Mucosa of gallbladder (tissue), 1 donor: ENCODE data around the gene TUBB8B. TPM values are rescaled to one million over a fixed set of nuclear protein-coding genes. Genes with fewer than 3 reads are reported as not detected.
"Not testable (repeated sequence)": the region's sequence is repeated elsewhere in the genome, so short reads cannot be mapped to it uniquely, and the experiment has no call there.

ENCODE experiments used
- DNase-seq: peaks from one replicate; pipeline ENCODE4 v3.0.0-alpha.2; 2020; ENCODE audit warnings: low spot score
- total RNA-seq: library from RNA; stranded (reverse); gene quantifications from one replicate; pipeline ENCODE4 v1.2.1, GENCODE V29; 2021
- donor health status: DM: no; HTN: no; CAD: no.

TUBB8B gene
- total RNA-seq, result not detected

DNA sequence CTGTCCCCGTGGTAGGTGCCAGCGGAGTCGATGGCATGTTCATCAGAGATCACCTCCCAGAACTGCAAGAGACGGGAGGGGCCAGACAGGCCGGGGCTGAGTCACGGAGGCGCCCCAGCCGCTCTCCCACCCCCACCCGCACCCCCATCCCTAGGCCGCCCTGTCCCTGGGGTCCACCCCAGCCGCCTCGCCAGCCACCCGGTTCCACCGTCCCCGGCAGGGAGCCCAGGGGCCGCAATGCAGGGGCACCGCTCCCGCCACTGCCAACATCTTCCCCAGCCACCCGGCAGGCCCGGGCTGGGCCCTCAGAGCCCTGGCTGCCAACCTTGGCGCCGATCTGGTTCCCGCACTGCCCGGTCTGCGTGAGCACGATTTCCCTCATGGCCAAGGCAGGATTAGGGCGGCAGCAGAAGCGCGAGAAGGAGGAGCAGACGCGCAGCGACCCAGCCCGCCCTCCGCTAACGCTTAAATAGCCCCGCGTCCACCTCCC is at the start of gene TUBB8B:
Gene TUBB8B (minus strand): TSS at position 440 of the 490 bp plus-strand sequence. CDS start 58 bp downstream, at position 382.
- DNase-seq, result not testable (repeated sequence)

DNA sequence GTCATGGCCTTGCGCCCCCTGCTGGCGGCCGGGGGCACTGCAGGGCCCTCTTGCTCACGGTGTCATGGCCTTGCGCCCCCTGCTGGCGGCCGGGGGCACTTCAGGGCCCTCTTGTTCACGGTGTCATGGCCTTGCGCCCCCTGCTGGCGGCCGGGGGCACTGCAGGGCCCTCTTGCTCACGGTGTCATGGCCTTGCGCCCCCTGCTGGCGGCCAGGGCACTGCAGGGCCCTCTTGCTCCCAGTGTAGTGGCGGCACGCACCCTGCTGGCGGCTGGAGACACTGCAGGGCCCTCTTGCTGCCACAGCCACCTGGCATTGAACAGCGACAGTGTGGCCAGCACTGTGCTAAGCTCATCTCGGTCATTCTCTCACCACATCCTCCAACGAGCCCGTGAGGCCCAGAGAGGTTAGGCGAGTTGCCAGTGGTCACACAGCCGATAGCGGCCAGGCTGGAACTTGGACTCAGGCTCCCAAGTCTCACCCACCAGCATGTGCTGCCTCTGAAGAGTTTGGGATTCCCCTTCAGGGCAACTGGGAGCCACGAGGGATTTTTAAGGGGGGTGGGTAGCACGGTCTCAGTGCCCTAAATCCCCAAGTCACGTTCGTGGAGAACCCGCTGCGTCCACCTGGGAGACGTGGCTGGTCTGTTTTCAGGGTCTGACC is 48.0 kb upstream of the TUBB8B start:
- not testable (repeated sequence) for DNase-seq

DNA sequence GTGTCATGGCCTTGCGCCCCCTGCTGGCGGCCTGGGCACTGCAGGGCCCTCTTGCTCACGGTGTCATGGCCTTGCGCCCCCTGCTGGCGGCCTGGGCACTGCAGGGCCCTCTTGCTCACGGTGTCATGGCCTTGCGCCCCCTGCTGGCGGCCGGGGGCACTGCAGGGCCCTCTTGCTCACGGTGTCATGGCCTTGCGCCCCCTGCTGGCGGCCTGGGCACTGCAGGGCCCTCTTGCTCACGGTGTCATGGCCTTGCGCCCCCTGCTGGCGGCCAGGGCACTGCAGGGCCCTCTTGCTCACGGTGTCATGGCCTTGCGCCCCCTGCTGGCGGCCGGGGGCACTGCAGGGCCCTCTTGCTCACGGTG is 47.3 kb upstream of the TUBB8B start:
- not testable (repeated sequence) for DNase-seq

DNA sequence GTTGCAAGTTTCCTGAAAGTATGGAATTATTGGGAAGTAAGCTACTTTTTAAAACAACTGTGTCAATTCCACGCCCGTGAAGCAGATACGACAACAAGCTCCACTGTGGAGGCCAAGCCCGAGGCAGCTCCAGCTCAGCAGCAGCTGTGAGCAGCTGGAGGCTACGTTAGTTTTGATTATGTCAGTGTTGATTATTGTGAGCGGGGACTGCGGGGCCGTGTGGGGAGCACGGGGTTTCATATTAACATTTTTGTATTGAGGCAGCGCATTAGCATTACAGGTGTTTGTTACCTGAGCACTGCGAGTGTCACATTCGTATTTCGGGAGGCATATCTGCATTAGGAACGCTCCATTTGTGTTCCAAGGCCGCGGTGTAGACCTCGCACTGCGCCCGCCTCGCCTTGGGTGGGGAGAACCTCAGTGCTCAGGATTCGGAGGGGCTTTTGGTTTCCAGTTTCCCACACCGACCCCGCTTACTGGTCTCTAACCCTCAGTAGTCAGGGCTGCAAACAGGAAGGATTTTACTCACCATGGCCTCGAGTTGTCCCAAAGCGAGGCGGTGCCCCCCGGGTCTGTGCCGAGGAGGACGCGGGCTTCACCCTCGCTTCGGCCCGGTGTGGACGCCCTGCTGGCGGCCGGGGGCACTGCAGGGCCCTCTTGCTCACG is 46.8 kb upstream of the TUBB8B start:
- DNase-seq, result not testable (repeated sequence)

DNA sequence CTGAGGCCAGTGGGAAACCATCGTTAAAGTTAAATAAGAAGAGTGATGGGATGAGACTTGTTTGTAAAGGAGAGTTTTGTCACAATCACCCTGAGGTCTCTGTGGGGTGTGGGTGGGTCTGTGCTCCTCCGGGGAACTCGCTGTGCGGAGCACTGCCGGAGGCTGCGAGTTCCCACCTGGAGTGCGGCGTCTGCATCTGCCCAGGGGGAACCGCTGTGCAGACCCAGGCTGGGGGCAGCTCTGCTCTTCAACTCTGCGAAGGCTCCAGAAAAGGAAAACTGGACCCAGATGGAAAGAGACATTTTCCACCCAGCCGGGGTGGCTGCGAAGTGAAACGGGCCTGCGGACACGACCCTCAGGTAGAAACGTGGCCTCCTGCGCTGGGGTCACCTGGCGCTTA is 46.2 kb upstream of the TUBB8B start:
- not testable (repeated sequence) for DNase-seq

DNA sequence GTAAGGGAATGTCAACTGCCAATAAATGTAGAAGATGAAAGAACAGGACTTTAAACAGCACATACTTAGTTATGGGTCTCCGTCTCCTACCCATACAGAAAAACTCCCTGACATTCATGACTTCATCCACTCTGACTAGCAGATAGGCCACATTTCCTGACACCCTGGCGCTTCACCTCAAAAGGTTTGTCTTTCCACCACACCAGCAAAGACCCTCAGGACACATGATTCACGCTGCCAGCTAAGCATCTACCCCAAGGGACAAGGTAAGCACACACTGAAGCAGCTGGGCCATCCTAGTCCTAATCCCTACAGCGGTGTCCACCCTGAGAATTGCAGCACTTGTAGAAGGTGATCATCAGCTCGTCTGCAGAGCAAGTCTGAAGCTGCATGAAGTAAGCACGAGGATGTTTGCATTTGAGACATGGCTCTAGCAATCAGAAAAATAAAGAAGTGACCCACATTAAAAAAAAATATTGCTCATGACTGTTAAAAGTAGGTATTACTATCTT is 44.5 kb upstream of the TUBB8B start:
- not testable (repeated sequence) for DNase-seq

DNA sequence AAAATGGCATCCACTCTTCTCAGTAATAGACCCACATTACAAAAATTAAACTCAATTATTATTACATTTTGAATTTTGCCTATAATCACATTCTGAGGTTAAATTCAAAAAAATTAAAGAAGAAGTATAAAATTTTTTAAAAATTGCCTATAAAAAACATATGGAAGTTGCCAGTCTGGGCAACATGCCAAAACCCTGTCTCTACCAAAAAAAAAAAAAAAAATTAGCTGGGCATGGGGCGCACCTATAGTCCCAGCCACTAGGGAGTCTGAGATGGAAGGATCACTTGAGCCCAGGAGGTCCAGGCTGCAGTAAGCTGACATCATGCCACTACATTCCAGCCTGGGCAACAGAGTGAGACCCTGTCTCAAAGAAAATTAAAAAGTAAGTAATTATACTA is 42.1 kb upstream of the TUBB8B start:
- not testable (repeated sequence) for DNase-seq

DNA sequence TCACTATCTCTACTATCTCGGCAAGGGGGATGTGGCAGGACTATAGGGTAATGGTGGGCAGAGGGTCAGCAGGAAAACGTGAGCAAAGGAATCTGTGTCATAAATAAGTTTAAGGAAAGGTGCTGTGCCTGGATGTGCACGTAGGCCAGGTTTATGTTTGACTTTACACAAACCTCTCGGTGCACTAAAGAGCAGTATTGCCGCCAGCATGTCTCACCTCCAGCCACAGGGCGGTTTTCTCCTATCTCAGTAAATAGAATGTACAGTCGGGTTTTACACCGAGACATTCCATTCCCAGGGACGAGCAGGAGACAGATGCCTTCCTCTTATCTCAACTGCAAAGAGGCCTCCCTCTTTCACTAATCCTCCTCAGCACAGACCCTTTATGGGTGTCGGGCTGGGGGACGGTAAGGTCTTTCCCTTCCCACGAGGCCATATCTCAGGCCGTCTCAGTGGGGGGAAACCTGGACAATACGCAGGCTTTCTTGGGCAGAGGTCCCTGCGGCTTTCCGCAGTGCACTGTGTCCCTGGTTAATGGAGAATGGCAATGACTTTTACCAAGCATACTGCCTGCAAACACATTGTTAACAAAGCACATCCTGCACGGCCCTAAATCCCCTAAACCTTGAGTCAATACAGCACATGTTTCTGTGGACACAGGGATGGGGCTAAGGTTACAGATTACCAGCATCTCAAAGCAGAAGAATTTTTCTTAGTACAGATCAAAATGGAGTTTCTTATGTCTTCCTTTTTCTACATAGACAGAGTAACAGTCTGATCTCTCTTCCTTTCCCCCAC is 41.2 kb upstream of the TUBB8B start:
- not testable (repeated sequence) for DNase-seq

DNA sequence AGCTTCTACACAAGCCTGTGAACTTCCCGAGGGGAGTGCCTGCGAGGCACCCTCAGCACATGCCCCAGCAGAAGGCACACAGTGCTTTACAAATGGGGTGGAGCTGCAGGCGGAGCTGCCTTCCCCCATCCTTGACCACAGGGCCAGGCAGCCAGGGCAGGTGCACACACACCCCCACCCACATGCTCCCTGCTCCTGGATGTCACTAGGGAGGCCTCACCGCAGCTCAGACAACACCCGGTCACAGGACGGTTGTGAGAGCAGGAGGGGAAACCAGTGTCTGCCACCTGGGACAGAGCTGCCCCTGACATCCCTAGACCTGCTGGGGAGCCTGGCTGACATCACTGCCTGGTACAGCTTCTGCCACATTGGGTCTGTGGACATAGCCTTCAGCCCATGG is 39.7 kb upstream of the TUBB8B start:
- DNase-seq, result not testable (repeated sequence)

DNA sequence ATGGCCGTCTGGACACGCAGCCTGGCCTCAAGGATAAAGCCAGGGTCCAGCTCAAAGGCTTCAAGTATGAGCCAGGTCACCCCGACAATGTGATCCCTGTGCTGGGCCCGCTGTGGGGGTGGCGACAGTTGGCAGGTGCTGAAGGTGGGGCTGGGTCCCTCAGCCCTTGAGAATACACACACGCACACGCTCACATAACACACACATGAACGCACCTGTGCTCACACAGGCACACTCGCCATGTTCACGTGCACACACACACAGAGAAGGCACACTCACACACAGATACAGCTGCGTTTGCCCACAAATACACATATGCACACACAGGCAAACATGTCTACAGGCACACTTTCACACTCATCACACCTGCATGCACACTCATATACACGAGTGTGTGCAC is 35.4 kb upstream of the TUBB8B start:
- not testable (repeated sequence) for DNase-seq

DNA sequence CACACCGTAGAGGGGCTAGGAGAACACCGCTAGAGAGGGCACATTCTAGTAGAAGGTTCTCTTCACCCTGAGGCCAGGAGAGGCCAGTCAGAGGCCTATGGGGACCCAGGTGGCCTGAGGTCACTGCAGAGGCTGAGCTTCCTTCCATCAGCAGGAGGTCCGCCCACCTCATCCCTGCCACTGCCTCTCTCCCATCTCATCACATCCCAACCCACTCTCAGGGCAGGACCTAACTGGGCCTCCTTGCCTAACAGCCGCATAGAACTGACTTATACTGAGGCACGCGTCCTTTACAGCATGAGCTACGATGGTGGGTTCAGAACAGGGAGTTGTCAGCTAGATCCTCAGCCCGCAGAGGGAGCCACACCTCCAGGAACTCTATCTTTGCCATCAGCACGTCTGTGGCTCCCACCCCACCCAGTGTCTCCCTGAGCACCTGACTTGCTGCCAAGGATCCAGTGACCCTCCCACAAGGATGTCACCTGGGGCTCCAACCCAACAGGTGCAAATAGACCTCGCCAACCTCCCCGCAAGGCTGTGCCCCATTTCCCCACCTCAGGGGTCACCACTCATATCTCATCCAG is 33.3 kb upstream of the TUBB8B start:
- not testable (repeated sequence) for DNase-seq

DNA sequence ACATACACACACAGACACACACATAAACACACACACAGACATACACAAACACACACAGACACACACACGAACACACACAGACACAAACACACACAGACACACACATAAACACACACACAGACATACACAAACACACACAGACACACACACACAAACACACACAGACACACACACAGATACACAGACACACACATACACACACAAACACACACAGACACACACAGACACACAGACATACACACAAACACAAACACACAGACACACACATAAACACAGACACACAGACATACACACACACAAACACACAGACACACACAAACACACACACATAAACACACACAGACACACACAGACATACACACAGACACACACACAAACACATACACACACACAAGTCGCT is 31.5 kb upstream of the TUBB8B start:
- not testable (repeated sequence) for DNase-seq

DNA sequence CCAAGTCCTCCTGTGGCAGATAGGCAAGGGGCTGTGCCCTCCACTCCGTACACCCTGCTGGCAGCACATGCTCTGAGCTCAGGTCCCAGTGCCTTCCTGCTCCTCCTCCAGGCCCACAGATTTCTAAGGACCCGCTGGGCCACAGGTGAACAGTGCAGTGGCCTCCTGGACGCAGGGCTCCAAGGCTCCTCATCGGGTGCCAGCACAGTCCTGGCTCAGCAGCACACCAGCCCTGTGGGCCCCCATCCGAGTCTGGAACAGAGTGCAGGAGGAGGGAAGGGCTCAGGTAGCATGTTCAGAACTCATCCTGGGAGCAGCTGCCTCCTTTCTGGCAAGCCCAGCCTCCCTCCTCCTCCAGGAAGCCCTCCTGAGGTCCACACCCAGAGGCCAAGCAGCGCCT is 30.8 kb upstream of the TUBB8B start:
- not testable (repeated sequence) for DNase-seq

DNA sequence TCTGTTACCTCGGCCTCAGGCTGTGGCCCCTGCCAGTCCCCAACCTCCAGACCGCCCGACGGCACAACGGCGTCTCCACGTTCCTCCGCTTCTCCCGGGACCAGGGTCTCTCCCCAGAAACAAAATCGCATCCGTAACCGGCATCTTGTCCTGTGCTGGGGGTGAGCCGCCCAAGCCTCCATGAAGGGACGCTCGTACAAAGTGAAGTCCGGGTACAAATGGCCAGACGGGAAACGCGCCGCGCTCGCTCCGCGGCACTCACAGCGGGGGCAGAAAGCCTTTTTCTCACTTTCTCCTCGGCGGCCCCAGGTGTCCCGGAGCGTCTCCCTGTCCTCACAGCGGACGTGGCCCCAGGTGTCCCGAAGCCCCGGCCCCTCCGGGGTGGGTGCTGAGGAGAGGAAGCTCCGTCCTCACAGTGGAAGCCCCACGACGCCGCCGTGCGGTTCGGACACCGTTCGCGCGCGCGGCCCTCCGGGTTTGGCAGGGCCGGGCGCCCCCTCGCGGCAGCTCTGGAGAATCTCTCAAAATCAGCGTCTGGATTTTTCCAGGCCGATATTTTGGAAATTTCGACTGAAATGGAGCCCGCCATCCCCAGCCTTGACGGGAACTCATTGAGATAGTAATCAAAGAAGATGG is 26.2 kb upstream of the TUBB8B start:
- DNase-seq, result not testable (repeated sequence)

DNA sequence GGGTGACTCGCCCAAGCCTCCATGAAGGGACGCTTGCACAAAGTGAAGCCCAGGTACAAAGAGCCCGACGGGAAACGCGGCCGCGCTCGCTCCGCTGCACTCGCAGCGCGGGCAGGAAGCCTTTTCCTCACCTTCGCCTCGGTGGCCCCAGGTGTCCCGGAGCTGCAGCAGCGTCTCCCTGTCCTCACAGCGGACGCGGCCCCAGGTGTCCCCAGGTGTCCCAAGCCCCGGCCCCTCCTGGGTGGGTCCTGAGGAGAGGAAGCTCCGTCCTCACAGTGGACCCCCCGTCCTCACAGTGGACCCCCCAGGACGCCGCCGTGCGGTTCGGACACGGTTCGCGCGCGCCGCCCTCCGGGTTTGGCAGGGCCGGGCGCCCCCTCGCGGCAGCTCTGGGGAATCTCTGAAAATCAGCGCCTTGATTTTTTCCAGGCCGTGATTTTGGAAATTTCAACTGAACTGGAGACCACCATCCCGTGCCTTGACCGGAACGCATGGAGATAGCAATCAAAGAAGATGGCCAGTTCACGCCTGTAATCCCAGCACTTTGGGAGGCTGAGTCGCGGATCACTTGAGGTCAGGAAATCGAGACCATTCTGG is 23.9 kb upstream of the TUBB8B start:
- DNase-seq, result not testable (repeated sequence)

DNA sequence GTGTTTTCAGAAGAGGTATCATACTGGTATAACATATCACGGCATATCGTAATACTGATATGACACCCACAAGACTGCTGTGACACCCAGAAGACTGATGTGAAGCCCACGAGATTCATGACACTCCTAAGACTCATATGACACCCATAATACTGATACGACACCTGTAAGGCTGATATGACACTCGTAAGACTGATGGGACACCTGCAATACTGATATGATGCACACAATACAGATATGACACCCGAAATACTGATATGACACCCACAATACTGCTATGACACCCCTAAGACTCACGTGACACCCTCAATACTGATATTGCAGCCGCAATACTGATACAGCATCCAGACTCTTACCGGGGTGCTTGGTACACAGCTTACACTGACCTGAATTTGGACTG is 18.3 kb upstream of the TUBB8B start:
- DNase-seq, result not testable (repeated sequence)

DNA sequence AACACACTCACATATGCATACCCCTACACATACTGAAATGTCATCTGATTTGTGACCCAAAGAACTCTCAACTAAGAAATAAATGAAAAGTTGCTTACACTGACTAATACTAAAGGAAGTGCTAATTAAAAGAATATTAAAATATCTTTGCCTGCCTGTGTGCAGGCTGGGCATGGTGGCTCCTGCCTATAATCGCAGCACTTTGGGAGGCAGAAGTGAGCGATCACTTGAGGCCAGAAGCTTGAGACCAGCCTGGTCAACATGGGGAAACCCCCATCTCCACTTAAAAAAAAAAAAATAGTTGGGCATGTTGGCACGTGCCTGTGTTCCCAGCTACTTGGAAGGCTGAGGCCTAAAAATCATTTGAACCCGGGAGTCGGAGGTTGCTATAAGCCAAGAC is 14.9 kb upstream of the TUBB8B start:
- DNase-seq, result not testable (repeated sequence)

DNA sequence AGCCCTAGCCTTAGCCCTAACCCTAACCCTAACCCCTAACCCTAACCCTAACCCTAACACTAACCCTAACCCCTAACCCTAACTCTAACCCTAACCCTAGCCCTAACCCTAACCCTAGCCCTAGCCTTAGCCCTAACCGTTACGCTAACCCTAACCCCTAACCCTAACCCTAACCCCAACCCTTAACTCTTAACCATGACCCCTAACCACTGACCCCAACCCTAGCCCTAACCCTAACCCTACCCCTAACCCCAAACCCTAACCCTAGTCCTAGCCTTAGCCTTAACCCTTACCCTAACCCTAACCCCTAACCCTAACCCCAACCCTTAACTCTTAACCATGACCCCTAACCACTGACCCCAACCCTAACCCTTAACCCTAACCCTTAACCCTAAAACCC is 14.2 kb upstream of the TUBB8B start:
- not testable (repeated sequence) for DNase-seq

DNA sequence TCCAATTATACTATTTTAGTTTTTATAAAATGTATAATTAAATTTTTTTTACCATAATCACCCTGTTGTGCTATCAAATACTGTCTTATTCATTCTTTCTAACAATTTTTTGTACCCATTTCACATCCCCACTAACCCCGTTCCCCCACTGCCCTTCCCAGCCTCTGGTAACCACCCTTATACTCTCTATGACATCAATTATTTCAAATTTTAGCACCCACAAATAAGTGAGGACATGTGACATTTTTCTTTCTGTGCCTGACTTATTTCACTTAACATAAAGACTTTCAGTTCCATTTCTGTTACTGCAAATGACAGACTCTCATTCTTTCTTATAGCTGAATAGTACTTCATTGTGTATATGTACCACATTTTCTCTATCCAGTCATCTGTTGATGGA is 5.0 kb upstream of the TUBB8B start:
- DNase-seq, result not testable (repeated sequence)

DNA sequence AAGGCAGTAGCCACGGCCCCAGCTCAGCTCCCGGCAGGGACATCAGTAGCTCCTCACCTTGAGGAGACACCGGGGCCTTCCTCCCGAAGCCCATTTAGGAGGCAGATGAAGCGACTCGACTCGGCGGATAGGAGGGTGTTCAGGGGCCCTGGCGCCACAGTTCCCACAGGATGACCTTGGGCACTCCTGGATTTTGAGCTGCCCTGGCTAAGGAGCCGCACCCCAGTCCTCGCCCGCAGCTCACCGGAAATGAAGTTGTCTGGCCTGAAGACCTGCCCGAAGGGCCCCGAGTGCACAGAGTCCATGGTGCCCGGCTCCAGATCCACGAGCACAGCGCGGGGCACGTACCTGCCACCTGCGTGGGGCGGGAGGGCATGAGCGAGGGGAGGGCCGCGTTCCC is 719 bp downstream of the TUBB8B start:
- not testable (repeated sequence) for DNase-seq

DNA sequence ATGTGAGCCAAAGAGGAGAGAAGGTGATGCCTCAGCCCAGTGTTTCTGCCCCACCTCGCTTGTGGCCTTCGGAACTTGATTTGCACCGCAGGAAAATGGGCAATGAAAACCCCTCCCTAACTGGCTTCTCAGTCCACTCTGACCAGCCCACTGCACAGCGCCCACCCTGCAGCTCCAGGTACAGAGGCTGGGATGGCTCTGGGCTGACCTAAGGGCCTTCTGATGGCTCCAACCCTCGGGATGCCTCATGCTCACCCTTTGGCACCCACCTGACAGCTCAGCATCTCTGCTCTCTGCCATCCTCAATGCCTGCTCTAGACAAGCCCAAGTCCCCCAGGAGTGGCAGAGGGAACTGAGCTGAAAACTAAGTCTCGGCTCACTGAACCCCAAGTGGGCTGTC is 36.2 kb downstream of the TUBB8B start:
- not testable (repeated sequence) for DNase-seq
